Stimulated activated CD8-positive, alpha-beta memory T cell treated with anti-CD3 and anti-CD28 coated beads, Interleukin-7, amount 100 ng/mL, for 4 hours (primary cell): ENCODE results near the gene TTLL8.
A peak's percentile ranks its signal among the peaks of the same experiment; 100 is the strongest.
"Not testable (repeated sequence)": the region's sequence is repeated elsewhere in the genome, so short reads cannot be mapped to it uniquely, and the experiment has no call there.

Experiments
- DNase-seq, 2 donors: peaks; one replicate each; pipeline ENCODE4 v3.0.0-alpha.2; 2020; ENCODE audit warnings: low read depth in 2 of 2

TTLL8 gene

DNA sequence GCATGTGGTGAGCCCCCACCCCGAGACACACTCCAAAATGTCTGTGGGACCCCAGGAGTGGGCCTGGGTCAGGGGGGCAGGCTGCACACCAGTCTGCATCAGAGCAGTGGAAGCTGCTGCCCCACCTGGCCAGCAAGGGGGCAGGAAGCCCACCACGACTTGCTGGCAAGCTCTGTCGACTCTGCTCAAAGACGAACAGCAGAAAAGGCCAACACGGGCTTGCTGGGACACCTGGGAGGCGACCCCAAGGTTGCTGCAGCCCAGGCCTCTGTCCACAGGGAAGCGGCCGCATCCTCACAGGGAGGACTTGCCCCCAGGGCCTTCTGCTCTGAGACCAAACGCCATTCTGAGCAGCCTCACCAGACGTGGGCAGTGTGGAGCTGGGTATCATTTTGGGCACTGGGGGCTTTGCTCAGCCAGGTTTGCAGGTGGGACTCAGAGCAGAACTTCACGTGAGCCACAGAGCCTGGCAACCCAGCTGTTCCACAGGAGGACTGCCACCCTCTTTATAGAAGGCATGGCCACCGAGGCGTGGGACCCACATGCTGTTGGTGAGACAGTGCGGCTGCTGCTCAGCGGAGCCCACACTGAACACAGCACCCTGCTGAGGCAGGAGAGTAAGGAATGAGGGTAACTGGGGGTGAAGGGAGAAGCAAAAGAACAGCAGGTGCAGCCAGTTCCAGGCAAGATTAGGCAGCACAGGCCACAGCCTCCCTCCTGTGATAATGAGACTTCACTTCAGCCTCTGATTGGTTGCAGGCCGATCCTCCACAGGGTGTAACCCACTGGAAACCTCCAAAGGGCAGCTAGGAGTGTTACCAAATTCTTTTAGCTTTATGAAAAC is 56.5 kb downstream of the TTLL8 start:
- DNase-seq = no peak

DNA sequence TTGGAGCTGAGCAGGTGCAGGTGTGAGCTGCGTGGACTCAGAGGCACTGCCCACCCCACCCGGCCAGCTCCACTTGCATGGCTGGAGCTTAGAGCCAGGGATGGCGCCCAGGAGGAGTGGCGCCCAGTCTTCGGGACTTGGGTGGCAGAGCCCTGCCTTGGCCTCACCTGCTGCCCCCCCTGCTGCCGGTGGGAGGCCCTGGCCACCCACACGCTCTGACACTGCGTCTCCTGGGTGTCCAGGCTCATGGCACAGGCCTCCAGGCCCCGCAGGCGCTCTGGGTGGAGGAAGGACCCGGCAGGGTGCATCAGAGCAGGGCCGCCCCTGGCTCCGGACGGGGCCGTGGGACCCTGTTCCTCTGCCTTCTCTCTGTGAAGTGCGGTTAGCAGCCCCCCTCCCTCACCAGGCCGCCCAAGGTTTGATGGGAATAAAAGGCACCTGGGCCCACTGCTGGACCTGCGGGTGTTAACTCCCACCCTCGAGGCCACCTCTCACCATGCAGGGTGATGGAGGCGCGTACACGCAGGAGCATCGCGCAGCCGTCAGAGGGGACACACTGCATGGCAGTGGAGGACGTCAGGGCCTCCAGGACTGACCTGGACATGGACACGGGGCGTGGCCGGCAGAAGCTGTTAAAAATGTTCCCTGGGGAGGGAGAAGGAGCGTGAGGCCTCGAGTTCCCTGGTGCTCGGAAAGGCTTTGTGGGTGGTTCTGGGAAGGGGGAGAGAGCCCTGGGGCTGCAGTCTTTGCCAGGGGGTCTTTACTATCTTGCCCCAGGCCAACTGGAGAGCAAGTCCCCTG is 57.3 kb downstream of the TTLL8 start:
- DNase-seq = no peak

- DNase-seq = no peak
These were observed 58.0 kb downstream of the TTLL8 start for GRCh38 chr22:49999946-50000586.

- DNase-seq = no peak
These were observed 58.8 kb downstream of the TTLL8 start for GRCh38 chr22:49999063-49999945.

DNA sequence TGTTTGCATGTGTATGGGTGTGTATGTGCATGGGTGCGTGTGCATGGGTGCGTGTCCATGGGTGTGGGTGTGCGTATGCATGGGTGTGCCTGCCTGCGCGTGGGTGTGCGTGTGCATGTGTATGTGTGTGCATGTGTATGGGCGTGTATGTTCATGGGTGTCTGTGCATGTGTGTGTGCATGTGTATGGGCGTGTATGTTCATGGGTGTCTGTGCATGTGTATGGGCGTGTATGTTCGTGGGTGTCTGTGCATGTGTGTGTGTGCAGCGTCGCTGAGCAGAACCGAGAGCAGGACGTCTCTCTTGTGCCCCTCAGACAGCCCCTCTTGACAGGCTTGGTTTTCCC is 59.4 kb downstream of the TTLL8 start:
- no peak for DNase-seq

GRCh38 chr22:49997932-49998717 is 60.0 kb downstream of the TTLL8 start:
- DNase-seq = no peak

GRCh38 chr22:49997251-49997599 is 60.9 kb downstream of the TTLL8 start:
- no peak for DNase-seq

- no peak for DNase-seq
These were observed 61.4 kb downstream of the TTLL8 start for GRCh38 chr22:49996518-49997250.

- no peak for DNase-seq
These were observed 62.0 kb downstream of the TTLL8 start for GRCh38 chr22:49996119-49996517.

- DNase-seq = no peak
These were observed 62.6 kb downstream of the TTLL8 start for GRCh38 chr22:49995361-49996118.

- no peak for DNase-seq
These were observed 63.1 kb downstream of the TTLL8 start for GRCh38 chr22:49995041-49995360.

- DNase-seq = no peak
These were observed 63.6 kb downstream of the TTLL8 start for GRCh38 chr22:49994361-49995040.

DNA sequence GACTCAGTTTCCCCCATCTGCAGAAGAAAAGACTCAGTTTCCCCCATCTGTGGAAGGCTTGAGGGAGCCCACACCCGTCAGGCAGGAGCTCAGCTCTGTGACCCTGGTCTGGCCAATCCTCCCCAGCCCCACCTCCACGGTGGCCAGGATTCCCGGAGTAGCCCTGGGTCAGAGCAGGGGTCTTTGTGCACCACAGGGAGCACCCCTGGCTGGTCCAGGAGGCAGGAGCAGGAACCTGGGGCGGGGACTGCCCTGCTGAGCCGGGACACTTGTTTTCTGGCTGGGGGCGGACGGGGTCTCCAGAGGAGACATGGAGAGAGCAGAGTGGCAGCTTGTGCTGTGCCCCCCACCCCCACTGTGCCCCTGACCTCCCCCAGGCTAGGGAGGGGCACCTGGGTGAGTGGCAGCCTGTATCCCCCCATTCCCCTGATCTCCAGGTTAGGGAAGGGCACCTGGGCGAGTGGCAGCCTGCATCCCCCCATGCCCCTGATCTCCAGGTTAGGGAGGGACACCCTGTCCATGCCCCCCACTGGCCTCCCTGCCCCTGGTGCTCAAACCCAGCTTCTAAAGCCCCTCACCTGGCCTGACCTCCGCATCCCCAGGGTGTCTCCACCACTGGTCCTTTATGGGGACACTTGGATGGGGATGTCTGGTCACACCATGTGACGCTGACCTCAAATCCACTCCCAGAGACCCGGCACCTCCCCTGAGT is 64.3 kb downstream of the TTLL8 start:
- no peak for DNase-seq

DNA sequence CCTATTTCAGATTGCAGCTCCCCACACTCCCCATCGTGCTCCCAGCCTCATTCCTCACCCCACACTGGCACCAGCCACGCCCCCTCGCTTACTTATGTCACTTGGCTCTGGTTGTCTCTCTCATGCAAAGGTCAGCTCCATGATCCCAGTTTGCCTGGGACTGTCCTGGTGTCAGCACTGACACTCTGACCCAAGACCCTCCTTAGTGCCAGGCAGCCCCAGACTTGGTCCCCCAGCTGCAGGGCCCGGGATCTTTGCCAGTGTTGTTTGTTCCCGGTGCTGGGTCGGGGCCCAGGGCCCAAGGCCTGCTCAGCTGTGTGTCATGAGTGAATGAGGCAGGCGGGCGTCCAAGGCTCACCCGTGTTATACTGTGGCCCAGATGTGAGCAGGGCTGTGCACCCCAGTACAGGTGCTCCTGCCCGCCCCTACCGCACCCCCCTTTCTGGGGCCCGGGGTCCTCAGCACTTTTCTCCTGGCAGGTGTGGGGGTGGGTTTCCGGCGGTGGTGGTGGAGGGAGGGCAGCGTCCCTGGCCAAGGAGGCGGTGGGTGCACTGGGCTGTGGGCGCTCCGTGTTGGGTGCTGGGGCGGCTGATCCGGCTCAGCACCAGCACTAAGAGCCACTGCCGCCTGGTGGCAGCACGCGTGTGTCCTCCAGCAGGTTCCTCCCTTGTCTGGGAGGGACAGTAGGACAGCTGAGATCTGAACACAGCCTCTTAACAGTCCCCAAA is 65.0 kb downstream of the TTLL8 start:
- peak; percentile 39 to 68 for DNase-seq

DNA sequence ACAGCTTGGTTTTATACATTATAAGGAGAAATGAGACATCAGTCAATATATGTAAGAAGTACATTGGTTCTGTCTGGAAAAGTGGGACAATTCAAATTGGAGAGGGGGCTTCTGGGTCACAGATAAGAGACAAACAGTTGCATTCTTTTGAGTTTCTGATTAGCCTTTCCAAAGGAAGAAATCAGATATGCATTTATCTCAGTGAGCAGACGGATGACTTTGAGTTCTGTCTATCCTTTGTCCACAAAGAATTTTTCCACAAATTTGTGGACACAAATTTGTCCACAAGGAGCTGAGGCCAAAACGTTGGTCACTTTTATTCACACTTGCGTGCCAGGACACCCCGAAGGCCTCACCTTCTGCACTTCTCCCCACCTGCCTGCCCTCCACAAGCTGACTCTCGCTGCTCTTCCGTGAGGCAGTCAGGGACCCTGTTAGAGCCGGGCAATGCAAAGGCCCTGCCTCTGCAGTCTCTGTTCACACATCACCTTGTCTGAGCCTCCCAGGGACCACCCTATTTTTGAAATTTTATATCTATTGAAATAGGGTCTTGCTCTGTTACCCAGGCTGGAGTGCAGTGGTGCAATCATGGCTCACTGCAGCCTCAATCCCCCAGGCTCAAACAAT is 66.1 kb downstream of the TTLL8 start:
- DNase-seq = no peak

DNA sequence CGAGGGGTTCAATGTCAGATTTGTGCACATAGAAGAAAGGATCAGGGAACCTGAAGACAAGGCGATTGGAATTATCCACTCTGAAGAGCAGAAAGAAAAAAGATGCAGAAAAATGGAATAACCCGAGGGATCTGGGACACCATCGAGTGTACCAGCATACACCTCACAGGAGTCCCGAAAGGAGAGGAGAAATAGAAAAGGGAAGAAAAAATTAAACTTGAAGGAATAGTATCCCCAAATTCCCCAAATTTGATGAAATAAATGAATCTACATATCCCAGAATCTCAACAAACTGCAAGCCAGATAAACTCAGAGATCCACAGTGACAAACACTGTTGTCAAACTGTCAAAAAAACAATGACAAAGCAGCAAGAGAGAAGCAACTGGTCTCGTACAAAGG is 66.9 kb downstream of the TTLL8 start:
- DNase-seq = no peak

- DNase-seq = not testable (repeated sequence)
These were observed 68.3 kb downstream of the TTLL8 start for GRCh38 chr22:49989826-49990225.
